Measurements from ENCODE around the gene TUFT1. TPM values are rescaled to one million over a fixed set of nuclear protein-coding genes. Genes with fewer than 3 reads are reported as not detected.

TUFT1 gene
- total and polyA plus RNA-seq, 2 of the 4 experiments (the other 2 are of a cell fraction), result 21.2 to 30.3 TPM

- Histone ChIP-seq H3K36me3 (ENCODE audit: control insufficient read depth, insufficient read depth, low read length) (no peaks in the 10 kb centered on the region), H2BK15ac (ENCODE audit: low read depth, low read length) (no peak within 1 kb of the TSS), H3K9me3 (ENCODE audit: control insufficient read depth, insufficient read depth, low read length) (no peaks in the 10 kb centered on the region), H3K4ac (ENCODE audit: low read depth, low read length) (peak within 1 kb of the TSS; percentile 22; the same call in 1 of the 2 replicates), H3K4me1 (ENCODE audit: control insufficient read depth, insufficient read depth, low read length) (peaks cover 4% of the 10 kb centered on the region), H2BK120ac (ENCODE audit: low read depth, low read length) (no peak within 1 kb of the TSS), H3K9me1 (ENCODE audit: insufficient read depth, low read length) (0 out of 2 replicates have a peak, but pooled peaks cover 3% of the 10 kb centered on the region), H3K4me2 (ENCODE audit: low read depth, low read length) (peak within 1 kb of the TSS; percentile 89), H3K4me3 (ENCODE audit: insufficient read depth, low read depth, low read length) (peak within 1 kb of the TSS; percentile 54), H4K20me1 (ENCODE audit: insufficient read depth, low read length) (no peaks in the 10 kb centered on the region), H3K9ac (ENCODE audit: low read depth, low read length) (peak within 1 kb of the TSS; percentile 55), H3K23ac (ENCODE audit: low read depth, low read length) (peak within 1 kb of the TSS; percentile 78; the same call in 1 of the 2 replicates), H4K5ac (ENCODE audit: low read depth, low read length) (no peak within 1 kb of the TSS), H2BK5ac (ENCODE audit: low read depth, low read length, poor library complexity, severe bottlenecking) (no peak within 1 kb of the TSS), H2AK5ac (ENCODE audit: low read depth, low read length) (no peak within 1 kb of the TSS), H3K14ac (replicated peaks; ENCODE audit: low read depth, low read length) (peak within 1 kb of the TSS; percentile 7; the same call in 1 of the 2 replicates), H3K27me3 (ENCODE audit: control insufficient read depth, insufficient read depth, low read length) (peaks cover 33% of the 10 kb centered on the region), H3K56ac (ENCODE audit: extremely low read depth, insufficient read depth, low read length) (peak within 1 kb of the TSS; percentile 47; the same call in 1 of the 2 replicates), H3K79me1 (ENCODE audit: low read depth in 1 of 2, low read length in 2 of 2) (no peaks in the 10 kb centered on the region), H4K8ac (ENCODE audit: low read depth in 2 of 2, low read length in 2 of 2) (peak within 1 kb of the TSS in 1 of 2 experiments; percentile 25; a peak in 2 of 4 replicates), H2BK20ac (ENCODE audit: low read depth, low read length) (no peak within 1 kb of the TSS), H3K18ac (ENCODE audit: low read depth, low read length) (no peak within 1 kb of the TSS), H2AFZ (replicated peaks; ENCODE audit: low read length, poor library complexity) (peak within 1 kb of the TSS; percentile 92), H3K27ac (ENCODE audit: insufficient read depth, low read length) (no peak within 1 kb of the TSS), H4K91ac (ENCODE audit: insufficient read depth, low read depth, low read length) (no peak within 1 kb of the TSS), H2AK9ac (replicated peaks; ENCODE audit: low read depth, low read length, poor library complexity) (peak within 1 kb of the TSS; percentile 63)
- ChIA-PET CTCF (interaction anchor here (1.2 kb wide), 1 partner anchor 10 kb away, joined by 4 read pairs; no protein-coding TSS in a partner anchor), POLR2A (ENCODE audit: unreplicated experiment) (interaction anchor here (0.6 kb wide), 1 partner anchor 8 kb away, joined by 6 read pairs; no protein-coding TSS in a partner anchor)
- TF ChIP-seq MAZ (IDR thresholded peaks at IDR 0.05; ENCODE audit: borderline replicate concordance, low read depth, low read length), result peak; percentile 86; the same call in 1 of the 2 replicates
- TF ChIP-seq MXI1 (IDR thresholded peaks at IDR 0.05; ENCODE audit: borderline replicate concordance, low read depth, low read length), result no peak
- TF ChIP-seq USF2 (IDR thresholded peaks at IDR 0.05; ENCODE audit: low read depth, low read length), result peak; percentile 29; the same call in 1 of the 2 replicates
- BruUV-seq (replicated peaks), result no TSS peak
- peak; percentile 99 for ATAC-seq (ENCODE audit: low read depth)
- dilution Hi-C loops (cut with HindIII; ENCODE audit: low sequenced_read_pairs, unreplicated experiment) (no loop called here), in situ Hi-C loops (cut with MboI; ENCODE audit: low sequenced_read_pairs) (no loop called here), intact Hi-C loops (cut with micrococcal nuclease) (loop anchor here (5.0 kb wide), 1 partner anchor 39 kb away; no protein-coding TSS in a partner anchor)
- peak; percentile 75 for DNase-seq
- 1% methylated on average over 42 of the region's 68 CpGs; no CpG with 5 or more reads in 1 of the 2 experiments for WGBS, 2 experiments (ENCODE audit: extremely low coverage in 2 of 2, insufficient read length in 1 of 2)
Observed at GRCh38 chr1:151510957-151511635, 29.0 kb upstream of the TUFT1 start, which contains the start of gene CGN. CGN (plus strand) TSS chr1:151511387; CDS start chr1:151518520, 7,133 bp downstream.
